SK-N-SH (cell line): ENCODE measurements around the gene POU2F3.

Experiments used
- CTCF ChIP-seq: fragments of 200-600 bp; sonication (generic); IDR thresholded peaks from 2 replicates; pipeline ENCODE4 v1.6.1; 2017; ENCODE audit warnings: antibody characterized with exemption, mild to moderate bottlenecking, moderate library complexity
- POLR2AphosphoS5 ChIP-seq: IDR thresholded peaks from 2 replicates; pipeline ENCODE4 v1.6.1; 2012; ENCODE audit warnings: low read depth, low read length
- RCOR1 ChIP-seq: fragments of 150-350 bp; IDR thresholded peaks from 2 replicates; pipeline ENCODE4 v1.6.1; 2017; ENCODE audit warnings: antibody characterized with exemption, low read length
- REST ChIP-seq: IDR thresholded peaks from 2 replicates; pipeline ENCODE4 v1.6.1; 2012; ENCODE audit warnings: mild to moderate bottlenecking, low read depth, low read length, moderate library complexity
- RFX5 ChIP-seq: IDR thresholded peaks from 2 replicates; pipeline ENCODE4 v1.6.1; 2012; ENCODE audit warnings: mild to moderate bottlenecking, improper control_type of control experiment, low read length
- TAF1 ChIP-seq: IDR thresholded peaks from 2 replicates; pipeline ENCODE4 v1.6.1; 2012; ENCODE audit warnings: low read depth, mild to moderate bottlenecking, low read length, moderate library complexity, borderline replicate concordance
- USF2 ChIP-seq: fragments of 150-350 bp; IDR thresholded peaks from 2 replicates; pipeline ENCODE4 v1.6.1; 2017; ENCODE audit warnings: antibody characterized with exemption, low read length, low read depth, borderline replicate concordance
- YY1 ChIP-seq: IDR thresholded peaks from 2 replicates; pipeline ENCODE4 v1.4.0; 2012; ENCODE audit warnings: low read depth, mild to moderate bottlenecking
- ZBTB33 ChIP-seq: IDR thresholded peaks from 2 replicates; pipeline ENCODE4 v1.4.0; 2012; ENCODE audit warnings: low read depth, borderline replicate concordance

- TF ChIP-seq CTCF (no peak), YY1 (no peak), TAF1 (no peak), RCOR1 (no peak), POLR2AphosphoS5 (no peak), REST (no peak), USF2 (no peak), RFX5 (no peak), ZBTB33 (no peak)
Observed at GRCh38 chr11:120197977-120198376, 42.0 kb upstream of the POU2F3 start.
